ENCODE results near the gene TSSK3. TPM values are rescaled to one million over a fixed set of nuclear protein-coding genes. Genes with fewer than 3 reads are reported as not detected.

Gene TSSK3
- total and polyA plus RNA-seq, 2 donors (not counting 1 experiment from before 2014, with no cell fraction given) = 1.8 to 11.6 TPM

GRCh38 chr1:32372149-32372756, 9.9 kb downstream of the TSSK3 start:
- 33% methylated on average over 3 of the region's 5 CpGs for WGBS (ENCODE audit: insufficient coverage)
- Histone ChIP-seq H2AFZ (ENCODE audit: insufficient read depth, low read depth, low read length, poor library complexity, severe bottlenecking) (no peak overlapping the region), H3K4me3 (ENCODE audit: control extremely low read depth in 1 of 5, extremely low read depth in 1 of 5, insufficient read depth in 1 of 5, low read depth in 2 of 5, low read length in 4 of 5) (no peak overlapping the region), H4K20me1 (ENCODE audit: control insufficient read depth, insufficient read depth, low read length, poor library complexity, severe bottlenecking) (peaks cover 18% of the 10 kb centered on the region), H3K4me2 (replicated peaks; ENCODE audit: low read depth, low read length, poor library complexity, severe bottlenecking) (no peak overlapping the region), H3K27ac (ENCODE audit: low read length in 2 of 2) (no peak overlapping the region), H3K79me2 (ENCODE audit: control insufficient read depth, insufficient read depth, low read length) (no peaks in the 10 kb centered on the region), H3K4me1 (ENCODE audit: control insufficient read depth in 2 of 2, insufficient read depth in 2 of 2, low read length in 2 of 2) (peaks cover 10 to 13% of the 10 kb centered on the region in 2 donors), H3K9me3 (ENCODE audit: control extremely low read depth in 1 of 3, control insufficient read depth in 2 of 3, insufficient read depth in 1 of 3, low read length in 2 of 3) (no peaks in the 10 kb centered on the region), H3K9ac (ENCODE audit: low read length) (no peak overlapping the region), H3K36me3 (replicated peaks in 1 of 2; ENCODE audit: control extremely low read depth in 1 of 2, control insufficient read depth in 1 of 2, extremely low read depth in 1 of 2, insufficient read depth in 2 of 2, low read length in 1 of 2) (peaks cover 2 to 66% of the 10 kb centered on the region in 2 experiments), H3K27me3 (replicated peaks in 1 of 4; ENCODE audit: control extremely low read depth in 1 of 4, control insufficient read depth in 3 of 4, insufficient read depth in 4 of 4, low read length in 3 of 4) (no peaks in the 10 kb centered on the region)
- intact Hi-C loops (cut with micrococcal nuclease) = loop anchor here (5.0 kb wide), 2 partner anchors 35 to 55 kb away; partner anchors contain the start of gene MARCKSL1
- H3K4me3 Mint-ChIP-seq = no peak overlapping the region
- POLR2A ChIA-PET = interaction anchor here (0.6 to 2.0 kb wide), 2 partner anchors 13 to 35 kb away, joined by 4 to 15 read pairs; partner anchors contain the start of gene MARCKSL1
- no peak for TF ChIP-seq CTCF (IDR thresholded peaks at IDR 0.05)
- no peak for TF ChIP-seq EZH2 (IDR thresholded peaks at IDR 0.05; ENCODE audit: borderline replicate concordance, insufficient read depth, low read depth, low read length, poor library complexity, severe bottlenecking)
- H3K4me1 Mint-ChIP-seq = peaks cover 12% of the 10 kb centered on the region
- no peak overlapping the region for H3K27ac Mint-ChIP-seq
- no peaks in the 10 kb centered on the region for H3K9me3 Mint-ChIP-seq (ENCODE audit: insufficient read depth)
- DNase-seq (peak; percentile 66), ATAC-seq (ENCODE audit: low read depth) (peak; percentile 75)
- CTCF ChIA-PET = interaction anchor here (0.5 to 3.3 kb wide), 11 partner anchors 19 to 367 kb away, joined by 3 to 14 read pairs (median 4); partner anchors contain the start of gene MARCKSL1
- no peaks in the 10 kb centered on the region for H3K27me3 Mint-ChIP-seq

DNA sequence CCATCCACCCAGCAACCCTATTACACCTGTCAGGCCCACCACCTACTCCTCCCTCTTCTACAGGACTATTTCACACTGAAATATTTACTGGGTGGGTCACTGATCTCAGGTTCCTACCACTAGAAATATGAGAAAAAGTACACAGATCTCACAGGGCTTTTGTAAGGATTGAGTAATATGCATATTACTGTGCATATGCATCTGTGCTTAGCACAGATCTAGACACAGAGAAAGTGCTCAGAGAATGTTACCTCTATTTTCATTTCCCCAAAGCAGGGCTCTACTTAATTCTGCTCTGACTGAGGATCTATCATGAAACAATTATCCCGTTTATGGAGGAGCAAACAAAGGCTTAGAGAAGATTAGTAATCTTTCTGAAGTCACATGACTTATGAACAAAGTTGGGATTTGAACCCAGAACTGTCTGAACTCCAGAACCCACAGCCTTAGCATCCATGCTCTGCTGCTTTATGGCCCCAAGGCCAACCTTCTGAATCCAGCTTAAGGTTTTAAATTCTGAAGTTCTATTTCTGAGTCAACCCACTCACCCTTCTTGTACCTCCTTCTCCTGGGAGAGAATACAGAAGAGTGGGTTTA, 11.8 kb downstream of the TSSK3 start:
- ATAC-seq (ENCODE audit: low read depth) = no peak
- no peaks in the 10 kb centered on the region for H3K79me2 ChIP-seq (ENCODE audit: control insufficient read depth, insufficient read depth, low read length)
- H3K36me3 ChIP-seq (replicated peaks in 1 of 2; ENCODE audit: control extremely low read depth in 1 of 2, control insufficient read depth in 1 of 2, extremely low read depth in 1 of 2, insufficient read depth in 2 of 2, low read length in 1 of 2) = peaks cover 2 to 67% of the 10 kb centered on the region in 2 experiments
- no peak overlapping the region for H3K4me3 ChIP-seq (ENCODE audit: control extremely low read depth in 1 of 5, extremely low read depth in 1 of 5, insufficient read depth in 1 of 5, low read depth in 2 of 5, low read length in 4 of 5)
- H3K9me3 ChIP-seq (ENCODE audit: control extremely low read depth in 1 of 3, control insufficient read depth in 2 of 3, insufficient read depth in 1 of 3, low read length in 2 of 3) = no peaks in the 10 kb centered on the region
- intact Hi-C loops (cut with micrococcal nuclease) = loop anchor here (5.0 kb wide), 2 partner anchors 37 to 57 kb away; partner anchors contain the start of gene MARCKSL1
- H3K4me2 ChIP-seq (replicated peaks; ENCODE audit: low read depth, low read length, poor library complexity, severe bottlenecking) = no peak overlapping the region
- H3K27ac Mint-ChIP-seq = no peak overlapping the region
- H3K27me3 ChIP-seq (replicated peaks in 1 of 4; ENCODE audit: control extremely low read depth in 1 of 4, control insufficient read depth in 3 of 4, insufficient read depth in 4 of 4, low read length in 3 of 4) = no peaks in the 10 kb centered on the region
- no peak overlapping the region for H3K9ac ChIP-seq (ENCODE audit: low read length)
- POLR2A ChIA-PET = no interaction called here
- no CpG with 5 or more reads among the region's 1 CpG for WGBS (ENCODE audit: insufficient coverage)
- peaks cover 12% of the 10 kb centered on the region for H3K4me1 Mint-ChIP-seq
- CTCF ChIA-PET = interaction anchor here (1.3 kb wide), 1 partner anchor 134 kb away, joined by 3 read pairs; no protein-coding TSS in a partner anchor
- H4K20me1 ChIP-seq (ENCODE audit: control insufficient read depth, insufficient read depth, low read length, poor library complexity, severe bottlenecking) = peaks cover 18% of the 10 kb centered on the region
- no peak overlapping the region for H3K27ac ChIP-seq (ENCODE audit: low read length in 2 of 2)
- no peak overlapping the region for H3K4me3 Mint-ChIP-seq
- H2AFZ ChIP-seq (ENCODE audit: insufficient read depth, low read depth, low read length, poor library complexity, severe bottlenecking) = no peak overlapping the region
- peaks cover 10 to 13% of the 10 kb centered on the region in 2 donors for H3K4me1 ChIP-seq (ENCODE audit: control insufficient read depth in 2 of 2, insufficient read depth in 2 of 2, low read length in 2 of 2)
- no peak for TF ChIP-seq CTCF (IDR thresholded peaks at IDR 0.05)
- TF ChIP-seq EZH2 (IDR thresholded peaks at IDR 0.05; ENCODE audit: borderline replicate concordance, insufficient read depth, low read depth, low read length, poor library complexity, severe bottlenecking) = no peak
- H3K9me3 Mint-ChIP-seq (ENCODE audit: insufficient read depth) = no peaks in the 10 kb centered on the region
- H3K27me3 Mint-ChIP-seq = no peaks in the 10 kb centered on the region
- no peak for DNase-seq

All from B cell (primary cell).